ENCODE results near the gene PSMC3.

The PSMC3 gene

GRCh38 chr11:47374720-47375019, 51.6 kb downstream of the PSMC3 start:
- DNase-seq: no peak

- DNase-seq: peak; percentile 35
Observed at GRCh38 chr11:47373876-47374719, 52.1 kb downstream of the PSMC3 start.

- no peak for DNase-seq
Observed at GRCh38 chr11:47372422-47372821, 53.8 kb downstream of the PSMC3 start.

GRCh38 chr11:47369676-47370075, 56.6 kb downstream of the PSMC3 start:
- no peak for DNase-seq
